ENCODE measurements around the gene CACNA2D3.

CACNA2D3 gene

GRCh38 chr3:54717506-54717905 is 595.2 kb downstream of the CACNA2D3 start:
- H3K4me2 ChIP-seq (ENCODE audit: low read depth, low read length, poor library complexity, severe bottlenecking) = no peak overlapping the region
- no peak overlapping the region for H3K9ac ChIP-seq (ENCODE audit: low read length)
- H2AFZ ChIP-seq (ENCODE audit: low read depth, low read length, severe bottlenecking) = no peak overlapping the region
- H4K20me1 ChIP-seq (ENCODE audit: low read depth, low read length) = no peaks in the 10 kb centered on the region
- TF ChIP-seq EZH2phosphoT487 (conservative IDR thresholded peaks at IDR 0.05; ENCODE audit: low read length) = no peak
- TF ChIP-seq CTCF (IDR thresholded peaks at IDR 0.05; ENCODE audit: insufficient read depth, low read length, poor library complexity, severe bottlenecking) = no peak
- no peak overlapping the region for H3K4me3 ChIP-seq (ENCODE audit: insufficient read depth, low read length, poor library complexity, severe bottlenecking)
- H3K36me3 ChIP-seq (ENCODE audit: low read length) = no peaks in the 10 kb centered on the region
- H3K9me3 ChIP-seq (ENCODE audit: insufficient read depth, low read length) = no peaks in the 10 kb centered on the region
- H3K27me3 ChIP-seq (ENCODE audit: low read length) = no peaks in the 10 kb centered on the region
- H3K27ac ChIP-seq (ENCODE audit: low read depth, low read length) = no peak overlapping the region
- H3K9me2 ChIP-seq (replicated peaks; ENCODE audit: insufficient read depth, low read length) = no peaks in the 10 kb centered on the region
- no peaks in the 10 kb centered on the region for H3F3A ChIP-seq (ENCODE audit: insufficient read depth)
- H3K79me2 ChIP-seq (ENCODE audit: insufficient read depth, low read length) = no peaks in the 10 kb centered on the region

GRCh38 chr3:54719914-54720313 is 597.6 kb downstream of the CACNA2D3 start:
- Histone ChIP-seq H4K20me1 (ENCODE audit: low read depth, low read length) (no peaks in the 10 kb centered on the region), H2AFZ (ENCODE audit: low read depth, low read length, severe bottlenecking) (no peak overlapping the region), H3K4me2 (ENCODE audit: low read depth, low read length, poor library complexity, severe bottlenecking) (no peak overlapping the region), H3F3A (ENCODE audit: insufficient read depth) (no peaks in the 10 kb centered on the region), H3K27me3 (ENCODE audit: low read length) (no peaks in the 10 kb centered on the region), H3K9me2 (replicated peaks; ENCODE audit: insufficient read depth, low read length) (no peaks in the 10 kb centered on the region), H3K4me3 (ENCODE audit: insufficient read depth, low read length, poor library complexity, severe bottlenecking) (no peak overlapping the region), H3K9ac (ENCODE audit: low read length) (no peak overlapping the region), H3K9me3 (ENCODE audit: insufficient read depth, low read length) (no peaks in the 10 kb centered on the region), H3K27ac (ENCODE audit: low read depth, low read length) (no peak overlapping the region), H3K79me2 (ENCODE audit: insufficient read depth, low read length) (no peaks in the 10 kb centered on the region), H3K36me3 (ENCODE audit: low read length) (no peaks in the 10 kb centered on the region)
- TF ChIP-seq CTCF (IDR thresholded peaks at IDR 0.05; ENCODE audit: insufficient read depth, low read length, poor library complexity, severe bottlenecking) = no peak
- no peak for TF ChIP-seq EZH2phosphoT487 (conservative IDR thresholded peaks at IDR 0.05; ENCODE audit: low read length)

GRCh38 chr3:54720604-54721003 is 598.3 kb downstream of the CACNA2D3 start:
- Histone ChIP-seq H3K27ac (ENCODE audit: low read depth, low read length) (no peak overlapping the region), H3K9ac (ENCODE audit: low read length) (no peak overlapping the region), H3K79me2 (ENCODE audit: insufficient read depth, low read length) (no peaks in the 10 kb centered on the region), H3K36me3 (ENCODE audit: low read length) (no peaks in the 10 kb centered on the region), H3F3A (ENCODE audit: insufficient read depth) (no peaks in the 10 kb centered on the region), H3K4me3 (ENCODE audit: insufficient read depth, low read length, poor library complexity, severe bottlenecking) (no peak overlapping the region), H3K9me2 (replicated peaks; ENCODE audit: insufficient read depth, low read length) (no peaks in the 10 kb centered on the region), H4K20me1 (ENCODE audit: low read depth, low read length) (no peaks in the 10 kb centered on the region), H3K27me3 (ENCODE audit: low read length) (no peaks in the 10 kb centered on the region), H3K9me3 (ENCODE audit: insufficient read depth, low read length) (no peaks in the 10 kb centered on the region), H3K4me2 (ENCODE audit: low read depth, low read length, poor library complexity, severe bottlenecking) (no peak overlapping the region), H2AFZ (ENCODE audit: low read depth, low read length, severe bottlenecking) (no peak overlapping the region)
- TF ChIP-seq EZH2phosphoT487 (conservative IDR thresholded peaks at IDR 0.05; ENCODE audit: low read length) = no peak
- TF ChIP-seq CTCF (IDR thresholded peaks at IDR 0.05; ENCODE audit: insufficient read depth, low read length, poor library complexity, severe bottlenecking) = no peak

Data from SU-DHL-6 (cell line).